ENCODE measurements around the gene FSTL5. TPM values are rescaled to one million over a fixed set of nuclear protein-coding genes. Genes with fewer than 3 reads are reported as not detected.

Gene FSTL5
- total and polyA plus RNA-seq, 2 experiments from 2014 or later = 0.29 to 0.57 TPM

- Histone ChIP-seq H3K4me2 (no peak overlapping the region), H3K79me2 (no peaks in the 10 kb centered on the region), H3K27me3 (no peaks in the 10 kb centered on the region), H4K20me1 (ENCODE audit: insufficient read depth, poor library complexity, severe bottlenecking) (no peaks in the 10 kb centered on the region), H3K36me3 (replicated peaks; ENCODE audit: insufficient read depth, low read depth) (no peaks in the 10 kb centered on the region), H3K9me2 (replicated peaks; ENCODE audit: insufficient read depth) (no peaks in the 10 kb centered on the region), H3K9me3 (ENCODE audit: low read depth) (no peaks in the 10 kb centered on the region), H3K27ac (no peak overlapping the region), H2AFZ (no peak overlapping the region), H3K4me3 (no peak overlapping the region), H3K4me1 (ENCODE audit: insufficient read depth) (no peaks in the 10 kb centered on the region)
- no peak for DNase-seq (ENCODE audit: low spot score)
- 71% methylated on average over 3 of the region's 3 CpGs for WGBS (ENCODE audit: low lambda C conversion rate, missing lambda C conversion rate)
- no peak for TF ChIP-seq EZH2 (IDR thresholded peaks at IDR 0.05; ENCODE audit: borderline replicate concordance)
- no peak for TF ChIP-seq EZH2phosphoT487 (IDR thresholded peaks at IDR 0.05; ENCODE audit: low read depth, severe bottlenecking, unreplicated experiment)
- TF ChIP-seq, protein P1, sequence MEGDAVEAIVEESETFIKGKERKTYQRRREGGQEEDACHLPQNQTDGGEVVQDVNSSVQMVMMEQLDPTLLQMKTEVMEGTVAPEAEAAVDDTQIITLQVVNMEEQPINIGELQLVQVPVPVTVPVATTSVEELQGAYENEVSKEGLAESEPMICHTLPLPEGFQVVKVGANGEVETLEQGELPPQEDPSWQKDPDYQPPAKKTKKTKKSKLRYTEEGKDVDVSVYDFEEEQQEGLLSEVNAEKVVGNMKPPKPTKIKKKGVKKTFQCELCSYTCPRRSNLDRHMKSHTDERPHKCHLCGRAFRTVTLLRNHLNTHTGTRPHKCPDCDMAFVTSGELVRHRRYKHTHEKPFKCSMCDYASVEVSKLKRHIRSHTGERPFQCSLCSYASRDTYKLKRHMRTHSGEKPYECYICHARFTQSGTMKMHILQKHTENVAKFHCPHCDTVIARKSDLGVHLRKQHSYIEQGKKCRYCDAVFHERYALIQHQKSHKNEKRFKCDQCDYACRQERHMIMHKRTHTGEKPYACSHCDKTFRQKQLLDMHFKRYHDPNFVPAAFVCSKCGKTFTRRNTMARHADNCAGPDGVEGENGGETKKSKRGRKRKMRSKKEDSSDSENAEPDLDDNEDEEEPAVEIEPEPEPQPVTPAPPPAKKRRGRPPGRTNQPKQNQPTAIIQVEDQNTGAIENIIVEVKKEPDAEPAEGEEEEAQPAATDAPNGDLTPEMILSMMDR (IDR thresholded peaks at IDR 0.05; ENCODE audit: poor library complexity) = no peak
Measured at GRCh38 chr4:161517941-161518340, 645.9 kb downstream of the FSTL5 start.

DNA sequence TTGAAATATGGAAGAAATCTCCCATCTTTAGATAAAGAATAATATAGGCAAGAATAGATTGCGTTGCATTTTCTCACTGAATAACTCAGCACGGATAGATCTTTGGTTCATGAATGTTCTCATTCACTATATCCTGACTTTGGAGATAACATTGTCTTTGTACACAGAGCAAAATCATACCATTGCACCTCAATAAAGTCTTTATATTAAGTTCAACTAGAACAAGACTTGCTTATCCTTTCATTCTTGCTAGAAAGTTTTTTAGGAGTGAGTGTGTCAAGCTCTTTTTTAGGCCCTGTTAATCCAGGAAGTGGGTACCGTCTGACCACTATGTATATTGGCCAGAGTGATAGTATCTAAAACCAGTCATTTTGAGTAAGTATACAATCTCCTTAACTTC lies 658.7 kb downstream of the FSTL5 start:
- no peak overlapping the region for H3K27ac ChIP-seq
- H3K9me3 ChIP-seq (ENCODE audit: low read depth) = no peaks in the 10 kb centered on the region
- H3K9me2 ChIP-seq (replicated peaks; ENCODE audit: insufficient read depth) = no peaks in the 10 kb centered on the region
- H3K4me2 ChIP-seq = no peak overlapping the region
- no peaks in the 10 kb centered on the region for H3K79me2 ChIP-seq
- no peak for DNase-seq (ENCODE audit: low spot score)
- TF ChIP-seq EZH2 (IDR thresholded peaks at IDR 0.05; ENCODE audit: borderline replicate concordance) (no peak), EZH2phosphoT487 (IDR thresholded peaks at IDR 0.05; ENCODE audit: low read depth, severe bottlenecking, unreplicated experiment) (no peak)
- TF ChIP-seq, protein P1 (IDR thresholded peaks at IDR 0.05; ENCODE audit: poor library complexity) = no peak
- no peak overlapping the region for H2AFZ ChIP-seq
- H3K4me1 ChIP-seq (ENCODE audit: insufficient read depth) = no peaks in the 10 kb centered on the region
- WGBS (ENCODE audit: low lambda C conversion rate, missing lambda C conversion rate) = 87% methylated on average over 3 of the region's 3 CpGs
- no peaks in the 10 kb centered on the region for H3K27me3 ChIP-seq
- no peaks in the 10 kb centered on the region for H3K36me3 ChIP-seq (replicated peaks; ENCODE audit: insufficient read depth, low read depth)
- no peak overlapping the region for H3K4me3 ChIP-seq
- no peaks in the 10 kb centered on the region for H4K20me1 ChIP-seq (ENCODE audit: insufficient read depth, poor library complexity, severe bottlenecking)

- H3K27ac ChIP-seq = no peak overlapping the region
- no peaks in the 10 kb centered on the region for H3K4me1 ChIP-seq (ENCODE audit: insufficient read depth)
- H3K79me2 ChIP-seq = no peaks in the 10 kb centered on the region
- H3K9me3 ChIP-seq (ENCODE audit: low read depth) = no peaks in the 10 kb centered on the region
- no peak overlapping the region for H3K4me3 ChIP-seq
- no peak overlapping the region for H3K4me2 ChIP-seq
- TF ChIP-seq EZH2 (IDR thresholded peaks at IDR 0.05; ENCODE audit: borderline replicate concordance) (no peak), EZH2phosphoT487 (IDR thresholded peaks at IDR 0.05; ENCODE audit: low read depth, severe bottlenecking, unreplicated experiment) (no peak)
- TF ChIP-seq, protein P1 (IDR thresholded peaks at IDR 0.05; ENCODE audit: poor library complexity) = no peak
- no peak overlapping the region for H2AFZ ChIP-seq
- no peaks in the 10 kb centered on the region for H3K36me3 ChIP-seq (replicated peaks; ENCODE audit: insufficient read depth, low read depth)
- no peaks in the 10 kb centered on the region for H4K20me1 ChIP-seq (ENCODE audit: insufficient read depth, poor library complexity, severe bottlenecking)
- no peak for DNase-seq (ENCODE audit: low spot score)
- H3K9me2 ChIP-seq (replicated peaks; ENCODE audit: insufficient read depth) = no peaks in the 10 kb centered on the region
- H3K27me3 ChIP-seq = no peaks in the 10 kb centered on the region
Measured at GRCh38 chr4:161498155-161498554, 665.6 kb downstream of the FSTL5 start.

- TF ChIP-seq EZH2phosphoT487 (IDR thresholded peaks at IDR 0.05; ENCODE audit: low read depth, severe bottlenecking, unreplicated experiment) (no peak), EZH2 (IDR thresholded peaks at IDR 0.05; ENCODE audit: borderline replicate concordance) (no peak)
- TF ChIP-seq, protein P1 (IDR thresholded peaks at IDR 0.05; ENCODE audit: poor library complexity) = no peak
- H3K4me3 ChIP-seq = no peak overlapping the region
Measured at GRCh38 chr4:161486461-161486860, 677.3 kb downstream of the FSTL5 start.

More at GRCh38 chr4:161486461-161486860, 677.3 kb downstream of the FSTL5 start:
- H3K79me2 ChIP-seq = no peaks in the 10 kb centered on the region
- 82% methylated on average over 1 of the region's 1 CpG for WGBS (ENCODE audit: low lambda C conversion rate, missing lambda C conversion rate)
- no peak overlapping the region for H3K4me2 ChIP-seq
- H3K27ac ChIP-seq = no peak overlapping the region
- no peaks in the 10 kb centered on the region for H3K36me3 ChIP-seq (replicated peaks; ENCODE audit: insufficient read depth, low read depth)
- no peaks in the 10 kb centered on the region for H3K9me2 ChIP-seq (replicated peaks; ENCODE audit: insufficient read depth)
- no peak for DNase-seq (ENCODE audit: low spot score)
- no peaks in the 10 kb centered on the region for H4K20me1 ChIP-seq (ENCODE audit: insufficient read depth, poor library complexity, severe bottlenecking)
- H3K9me3 ChIP-seq (ENCODE audit: low read depth) = no peaks in the 10 kb centered on the region
- no peak overlapping the region for H2AFZ ChIP-seq
- no peaks in the 10 kb centered on the region for H3K27me3 ChIP-seq
- H3K4me1 ChIP-seq (ENCODE audit: insufficient read depth) = no peaks in the 10 kb centered on the region

All from hepatocyte (in vitro differentiated cells).